Stimulated activated CD4-positive, alpha-beta T cell treated with anti-CD3 and anti-CD28 coated beads, Interleukin-12 subunit alpha, Interleukin-12 subunit beta, amount 100 ng/mL, for 48 hours (primary cell): ENCODE measurements around the gene COL21A1.
"Not testable (repeated sequence)": the region's sequence is repeated elsewhere in the genome, so short reads cannot be mapped to it uniquely, and the experiment has no call there.

Source experiments
- DNase-seq, 3 donors: peaks; one replicate each; pipeline ENCODE4 v3.0.0-alpha.2; 2020; ENCODE audit warnings: low read depth in 2 of 3, low spot score in 1 of 3

COL21A1 gene

GRCh38 chr6:56017198-56017597 is 230.2 kb downstream of the COL21A1 start:
- no peak for DNase-seq

GRCh38 chr6:56014039-56014438 is 233.3 kb downstream of the COL21A1 start:
- not testable (repeated sequence) for DNase-seq

GRCh38 chr6:56009636-56010035 is 237.7 kb downstream of the COL21A1 start:
- DNase-seq, result no peak
